NCI-H524 treated with DMSO at 0.1 percent for 48 hours (cell line): ENCODE measurements around the gene GPATCH4.
"Not testable (repeated sequence)": the region's sequence is repeated elsewhere in the genome, so short reads cannot be mapped to it uniquely, and the experiment has no call there.

ENCODE experiments used
- DNase-seq: peaks from one replicate; lab custom pipeline; 2025; lab: John Stamatoyannopoulos, UW

Gene GPATCH4

DNA sequence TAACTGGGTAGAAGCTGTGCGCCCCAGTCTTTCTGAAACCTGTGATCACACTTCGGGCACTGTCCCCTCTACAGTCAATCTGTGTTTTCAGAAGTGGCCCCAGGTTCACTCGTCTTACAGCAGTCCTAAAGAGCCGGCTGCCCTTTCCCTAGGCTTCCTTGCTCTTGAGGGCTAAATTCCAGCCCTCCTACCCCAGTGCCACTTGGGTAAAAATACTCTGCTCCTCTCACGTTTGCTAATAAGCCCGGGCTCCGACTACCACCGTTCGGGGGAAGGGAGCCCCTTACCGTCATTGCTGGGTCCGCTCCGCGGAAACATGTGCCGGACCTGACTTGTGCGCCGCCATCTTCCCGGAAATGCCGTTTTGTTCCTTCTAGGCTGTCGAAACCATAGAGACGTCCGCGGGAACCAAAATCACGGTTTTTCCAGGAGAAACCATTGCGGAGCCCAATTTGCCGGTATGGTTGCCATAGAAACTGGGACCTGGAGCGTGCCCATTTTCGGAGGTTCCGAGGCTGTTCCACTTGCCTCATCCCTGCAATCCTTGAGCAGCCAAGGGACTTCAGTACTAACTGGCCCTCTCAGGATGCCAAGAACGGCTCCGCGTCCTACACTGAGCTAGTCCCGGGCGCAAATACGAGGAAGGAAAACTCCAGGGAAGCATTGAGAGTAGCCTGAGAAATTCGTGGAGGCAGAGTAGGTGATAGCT, at the start of gene GPATCH4:
TSS of gene GPATCH4 (minus strand) at position 358 of the 709 bp plus-strand sequence.
- peak; percentile 57 for DNase-seq

DNA sequence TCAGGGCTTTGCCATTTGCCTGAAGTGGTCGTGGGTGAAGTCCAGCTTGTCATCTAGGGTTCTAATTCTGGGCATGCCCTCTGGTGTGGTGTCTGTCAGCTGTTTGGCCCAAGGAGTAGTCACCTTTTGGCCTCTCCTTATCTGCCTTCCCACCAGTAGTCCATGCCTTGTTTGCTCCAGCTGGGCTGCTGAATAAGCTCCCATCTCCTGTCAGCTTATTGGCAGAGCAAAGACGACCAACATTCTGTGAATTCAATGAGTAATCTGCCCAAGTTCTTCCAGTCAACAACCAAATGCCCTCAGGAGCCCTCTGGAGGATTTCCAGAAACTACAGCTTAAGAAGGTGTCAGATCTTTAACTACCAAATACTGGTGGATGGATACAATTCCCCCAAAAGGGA, 47.7 kb upstream of the GPATCH4 start:
- DNase-seq = no peak

DNA sequence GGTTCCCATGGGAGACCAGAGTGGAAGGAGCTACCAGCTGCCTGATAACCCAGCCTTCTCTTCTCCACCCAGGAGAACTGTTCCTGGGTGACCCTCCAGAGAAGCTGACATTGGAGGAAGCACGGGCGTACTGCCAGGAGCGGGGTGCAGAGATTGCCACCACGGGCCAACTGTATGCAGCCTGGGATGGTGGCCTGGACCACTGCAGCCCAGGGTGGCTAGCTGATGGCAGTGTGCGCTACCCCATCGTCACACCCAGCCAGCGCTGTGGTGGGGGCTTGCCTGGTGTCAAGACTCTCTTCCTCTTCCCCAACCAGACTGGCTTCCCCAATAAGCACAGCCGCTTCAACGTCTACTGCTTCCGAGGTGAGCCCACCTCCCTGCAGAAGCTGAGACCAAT, 47.2 kb upstream of the GPATCH4 start:
- DNase-seq = no peak

DNA sequence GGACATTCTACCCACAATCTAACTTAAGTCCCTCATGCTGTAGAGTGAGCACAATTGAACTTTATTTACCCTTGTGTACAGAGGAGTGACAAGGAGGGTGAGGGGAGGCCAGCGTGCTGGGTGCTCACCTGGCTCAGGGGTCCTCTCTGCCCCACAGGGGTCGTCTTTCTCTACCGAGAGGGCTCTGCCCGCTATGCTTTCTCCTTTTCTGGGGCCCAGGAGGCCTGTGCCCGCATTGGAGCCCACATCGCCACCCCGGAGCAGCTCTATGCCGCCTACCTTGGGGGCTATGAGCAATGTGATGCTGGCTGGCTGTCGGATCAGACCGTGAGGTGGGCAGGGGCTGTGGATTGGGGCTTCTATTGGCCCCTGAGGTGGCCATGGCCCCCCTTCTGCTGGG, 46.1 kb upstream of the GPATCH4 start:
- DNase-seq = no peak

DNA sequence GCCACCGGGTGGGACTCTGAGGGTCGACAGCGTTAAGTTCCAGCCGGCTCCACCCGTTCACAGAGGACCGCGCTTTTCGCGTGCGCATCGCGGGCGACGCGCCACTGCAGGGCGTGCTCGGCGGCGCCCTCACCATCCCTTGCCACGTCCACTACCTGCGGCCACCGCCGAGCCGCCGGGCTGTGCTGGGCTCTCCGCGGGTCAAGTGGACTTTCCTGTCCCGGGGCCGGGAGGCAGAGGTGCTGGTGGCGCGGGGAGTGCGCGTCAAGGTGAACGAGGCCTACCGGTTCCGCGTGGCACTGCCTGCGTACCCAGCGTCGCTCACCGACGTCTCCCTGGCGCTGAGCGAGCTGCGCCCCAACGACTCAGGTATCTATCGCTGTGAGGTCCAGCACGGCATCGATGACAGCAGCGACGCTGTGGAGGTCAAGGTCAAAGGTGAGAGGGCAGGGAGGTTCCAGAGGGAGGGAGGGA, 45.5 kb upstream of the GPATCH4 start:
- no peak for DNase-seq

DNA sequence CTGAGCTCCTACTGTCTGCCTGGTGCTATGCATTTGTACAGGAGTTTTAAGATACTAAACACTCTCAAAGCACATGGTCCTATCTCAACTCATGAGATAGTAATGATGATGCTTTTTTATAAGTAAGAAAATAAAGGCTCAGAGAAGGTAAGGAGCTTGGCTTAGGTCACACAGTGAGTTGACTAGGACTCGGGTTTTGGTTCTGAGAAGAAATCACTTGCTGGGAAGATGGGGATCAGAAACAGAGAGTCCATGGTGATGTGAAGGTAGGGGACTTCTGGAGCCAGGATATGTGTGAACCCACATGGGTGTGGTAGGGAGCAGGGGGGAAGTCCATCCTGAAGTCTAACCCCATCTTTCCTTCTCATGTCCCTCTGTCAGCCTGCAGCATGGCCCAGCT, 44.4 kb upstream of the GPATCH4 start:
- no peak for DNase-seq

DNA sequence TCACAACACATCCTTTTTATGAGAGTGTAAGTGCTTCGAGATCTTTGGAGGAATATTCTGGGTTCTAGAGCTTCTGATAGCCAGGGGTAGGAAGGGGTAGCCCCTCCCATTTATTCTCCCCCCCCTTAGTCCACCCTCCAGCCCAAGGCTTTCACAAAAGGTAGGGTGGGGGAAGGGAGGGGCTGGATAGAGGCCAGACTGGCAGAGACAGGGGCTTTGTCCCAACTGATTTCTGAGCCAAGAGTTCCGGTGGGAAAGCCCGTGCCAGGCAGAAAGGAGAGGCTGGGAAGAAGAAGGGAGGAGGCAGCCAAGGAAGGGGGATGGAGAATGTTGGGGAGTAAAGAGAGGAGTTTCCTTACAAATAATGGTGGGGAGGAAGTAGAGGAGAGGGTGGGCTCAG, 43.8 kb upstream of the GPATCH4 start:
- DNase-seq = no peak

DNA sequence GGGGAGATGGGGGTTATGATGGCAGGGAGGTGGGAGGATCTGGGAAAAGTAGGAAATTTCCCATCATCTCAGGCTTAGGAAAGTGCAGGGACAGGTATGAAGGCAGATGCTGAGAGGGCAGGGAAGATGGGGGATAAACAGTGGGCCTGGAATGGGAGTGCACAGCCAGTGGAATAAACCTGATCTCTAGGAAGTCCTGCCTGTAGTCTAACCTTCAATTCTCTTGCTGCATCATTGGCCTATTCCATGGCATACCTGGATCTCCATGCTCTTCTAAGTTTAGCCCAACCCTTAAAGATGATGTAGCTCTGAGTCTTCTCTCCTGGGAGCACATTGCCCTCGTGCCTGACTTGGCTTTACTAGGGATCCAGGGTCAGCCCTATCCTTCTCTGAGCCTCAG, 43.4 kb upstream of the GPATCH4 start:
- no peak for DNase-seq

DNA sequence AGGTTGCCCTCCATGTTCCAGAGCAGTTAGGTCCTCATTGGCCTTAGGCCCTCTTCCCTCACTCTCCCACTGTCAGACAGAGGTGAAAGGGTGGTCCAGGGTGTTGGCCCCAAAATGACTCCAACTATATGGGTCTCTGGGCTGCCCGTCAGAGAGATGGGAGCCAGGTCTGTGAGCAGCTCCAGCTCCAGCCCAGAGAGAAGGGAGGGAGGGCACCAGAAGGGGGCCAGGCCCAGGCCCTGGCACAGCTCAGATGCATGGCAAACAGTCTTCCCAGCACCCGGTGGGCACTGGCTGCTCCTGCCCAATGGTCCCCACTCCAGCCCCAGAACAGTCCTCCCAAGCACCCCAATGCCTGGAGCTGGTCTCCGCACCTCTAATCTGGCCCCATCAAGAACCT, 42.9 kb upstream of the GPATCH4 start:
- DNase-seq = no peak

DNA sequence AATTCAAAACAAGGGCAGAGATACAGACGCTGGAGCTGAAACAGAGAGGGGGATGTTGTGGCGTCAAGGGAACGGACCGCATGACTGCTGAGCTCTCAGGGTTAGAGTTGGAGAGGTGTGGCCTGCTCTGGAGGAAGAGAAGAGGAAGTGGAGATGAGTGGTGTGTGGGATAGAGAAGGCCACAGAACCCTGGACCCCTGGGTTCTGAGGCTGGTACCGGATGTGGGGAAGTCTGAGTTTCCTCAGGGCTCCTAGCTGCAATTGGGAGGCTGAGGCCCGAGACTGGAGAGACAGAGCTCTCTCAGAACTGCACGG, 42.5 kb upstream of the GPATCH4 start:
- no peak for DNase-seq

DNA sequence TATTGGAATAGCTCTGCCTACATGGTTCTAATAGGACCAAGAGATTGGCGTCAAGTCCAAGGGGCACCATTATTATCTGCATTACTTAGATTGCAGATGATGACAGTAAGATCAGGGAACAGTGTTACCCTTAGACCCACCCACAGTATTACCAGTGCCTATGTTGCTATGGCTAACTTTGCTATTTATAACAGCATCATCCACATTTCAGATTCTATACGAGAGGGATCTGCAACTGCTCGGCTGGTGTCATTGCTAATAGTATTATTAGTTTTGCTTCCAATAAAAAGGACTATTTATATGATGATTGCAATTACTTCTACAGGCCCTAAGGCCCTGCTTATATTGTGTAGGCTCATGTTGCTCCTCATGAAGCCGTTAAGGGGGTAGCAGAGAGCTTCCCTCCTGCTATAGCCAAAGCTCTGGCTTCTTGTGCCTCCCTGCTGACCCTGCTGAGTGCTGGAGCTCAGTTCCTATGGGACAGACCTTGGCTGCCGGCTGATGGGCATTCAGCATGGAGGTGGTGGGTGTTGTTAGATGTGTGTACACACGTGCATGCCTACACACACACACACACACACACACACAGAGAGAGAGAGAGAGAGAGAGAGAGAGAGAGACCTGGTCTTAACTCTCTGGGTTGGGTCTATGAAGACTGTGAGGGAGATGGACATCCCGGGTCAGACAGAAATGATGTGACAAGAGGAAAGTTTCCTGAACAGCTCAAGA, 41.9 kb upstream of the GPATCH4 start:
- DNase-seq = no peak

DNA sequence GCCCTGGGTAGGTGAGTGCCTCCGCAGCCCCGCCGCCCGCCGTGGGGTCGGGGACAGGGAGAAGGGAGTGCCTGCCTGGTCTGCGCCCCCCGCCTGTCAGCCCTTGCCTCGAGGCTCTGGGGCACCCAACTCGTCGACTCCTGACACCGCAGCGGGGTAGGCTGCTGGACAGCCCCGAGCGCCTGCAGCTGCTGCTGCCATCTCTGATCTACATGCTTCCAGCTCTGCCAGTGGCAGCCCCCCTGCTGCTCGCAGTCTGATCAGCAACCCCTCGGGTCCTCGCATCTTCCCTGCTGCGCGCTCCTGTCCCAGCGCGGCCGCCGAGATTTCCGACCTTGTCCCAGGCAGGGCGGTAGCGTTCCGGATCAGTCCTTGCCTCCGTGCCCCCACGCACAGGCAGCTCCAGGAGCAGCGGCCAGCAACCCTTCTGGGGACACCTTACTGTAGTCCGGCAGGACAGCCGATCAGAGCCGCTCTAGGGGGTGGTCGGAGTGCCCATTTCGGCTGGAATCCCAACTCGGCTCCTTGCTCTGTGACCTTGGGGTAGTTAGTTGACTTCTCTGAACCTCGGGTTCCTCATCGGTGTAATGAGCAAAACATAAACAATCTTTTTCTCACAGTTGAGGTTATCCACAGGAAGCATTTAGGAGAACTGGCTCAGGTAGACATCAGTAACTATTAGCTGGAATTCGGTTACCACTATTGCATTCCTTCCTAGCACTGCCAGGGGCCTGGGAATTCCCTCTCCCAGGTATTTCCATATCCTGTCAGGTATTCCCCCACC, 41.2 kb upstream of the GPATCH4 start:
- no peak for DNase-seq

DNA sequence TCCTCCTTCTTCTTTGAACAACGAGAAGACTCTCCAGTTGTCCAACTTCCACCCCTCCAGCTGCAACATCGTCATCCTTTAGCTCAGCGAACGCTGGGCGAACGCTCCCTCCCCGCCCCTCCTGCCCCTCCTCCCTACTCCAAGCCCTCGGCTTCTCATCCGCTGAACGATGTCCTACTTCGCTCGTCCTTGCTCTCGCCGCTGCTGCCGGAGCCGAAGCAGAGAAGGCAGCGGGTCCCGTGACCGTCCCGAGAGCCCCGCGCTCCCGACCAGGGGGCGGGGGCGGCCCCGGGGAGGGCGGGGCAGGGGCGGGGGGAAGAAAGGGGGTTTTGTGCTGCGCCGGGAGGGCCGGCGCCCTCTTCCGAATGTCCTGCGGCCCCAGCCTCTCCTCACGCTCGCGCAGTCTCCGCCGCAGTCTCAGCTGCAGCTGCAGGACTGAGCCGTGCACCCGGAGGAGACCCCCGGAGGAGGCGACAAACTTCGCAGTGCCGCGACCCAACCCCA, 40.5 kb upstream of the GPATCH4 start, which contains the start of gene BCAN:
TSS of gene BCAN (plus strand) at position 357 of the 504 bp plus-strand sequence. CDS start 3,938 bp downstream, outside the sequence.
- DNase-seq = no peak

DNA sequence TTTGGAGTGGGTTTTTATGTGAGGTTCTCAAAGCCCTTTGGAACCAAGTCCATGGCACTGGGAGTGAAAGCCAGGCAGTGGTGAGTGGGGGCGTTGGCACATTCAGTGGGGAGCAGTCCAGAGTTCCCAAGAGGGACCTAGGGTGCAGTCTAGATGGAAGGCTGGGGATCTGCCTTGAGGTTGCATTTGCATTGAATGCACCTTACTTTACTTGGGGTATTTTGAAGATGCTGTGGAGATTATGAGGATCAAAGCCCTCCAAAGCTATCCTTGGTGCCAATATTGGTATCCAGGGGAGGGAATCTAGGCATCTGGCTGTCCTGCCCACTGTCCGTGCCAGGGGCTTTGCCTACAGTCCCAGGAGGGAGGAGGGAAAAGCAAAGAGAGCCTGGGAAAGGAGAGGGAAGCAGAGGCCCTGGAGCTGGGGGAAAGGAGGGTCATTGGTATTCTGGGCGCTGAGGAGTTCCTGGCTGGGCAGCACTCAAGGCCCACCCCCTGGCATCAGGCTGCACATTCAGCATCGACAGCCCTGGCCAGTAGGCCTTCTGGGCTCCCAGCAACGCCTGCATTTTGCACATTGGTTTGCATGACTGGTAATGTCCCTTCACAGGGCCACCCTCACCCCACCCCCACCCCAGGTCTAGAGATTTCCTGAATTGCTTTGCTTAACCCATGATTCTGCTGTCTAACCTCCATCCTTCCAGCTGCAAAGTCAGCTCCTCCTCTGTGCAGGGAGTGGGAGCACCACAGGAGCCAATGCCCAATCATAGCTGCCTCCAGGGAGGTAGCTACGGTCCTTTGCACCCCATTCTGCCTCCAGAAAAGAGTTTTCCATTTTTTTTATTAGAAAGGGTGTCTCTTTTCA, 39.8 kb upstream of the GPATCH4 start:
- no peak for DNase-seq

DNA sequence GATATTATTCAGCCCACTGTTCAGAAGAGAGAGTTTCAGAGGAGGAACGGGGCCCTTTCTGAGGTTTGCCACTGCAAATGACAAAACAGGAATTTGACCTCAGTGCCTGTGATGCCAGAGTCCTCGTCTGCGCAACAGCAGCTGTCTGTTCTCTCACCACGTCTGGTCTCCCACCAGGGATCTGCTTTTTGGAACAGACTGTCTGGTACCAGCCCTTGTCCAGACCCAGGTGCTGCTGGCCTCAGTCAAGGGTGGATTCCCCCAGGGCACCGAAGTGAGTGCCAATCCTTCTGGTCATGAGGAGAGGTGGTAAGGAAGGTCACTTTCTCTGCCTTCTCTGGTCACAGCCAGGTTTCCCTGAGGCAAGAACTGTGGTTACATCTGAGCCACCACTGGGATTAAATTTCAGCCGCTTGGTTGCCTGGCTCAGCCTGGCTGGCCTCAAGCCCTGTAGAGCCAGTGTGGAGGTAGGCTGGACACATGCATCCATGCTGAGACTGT, 38.4 kb upstream of the GPATCH4 start:
- DNase-seq = no peak

DNA sequence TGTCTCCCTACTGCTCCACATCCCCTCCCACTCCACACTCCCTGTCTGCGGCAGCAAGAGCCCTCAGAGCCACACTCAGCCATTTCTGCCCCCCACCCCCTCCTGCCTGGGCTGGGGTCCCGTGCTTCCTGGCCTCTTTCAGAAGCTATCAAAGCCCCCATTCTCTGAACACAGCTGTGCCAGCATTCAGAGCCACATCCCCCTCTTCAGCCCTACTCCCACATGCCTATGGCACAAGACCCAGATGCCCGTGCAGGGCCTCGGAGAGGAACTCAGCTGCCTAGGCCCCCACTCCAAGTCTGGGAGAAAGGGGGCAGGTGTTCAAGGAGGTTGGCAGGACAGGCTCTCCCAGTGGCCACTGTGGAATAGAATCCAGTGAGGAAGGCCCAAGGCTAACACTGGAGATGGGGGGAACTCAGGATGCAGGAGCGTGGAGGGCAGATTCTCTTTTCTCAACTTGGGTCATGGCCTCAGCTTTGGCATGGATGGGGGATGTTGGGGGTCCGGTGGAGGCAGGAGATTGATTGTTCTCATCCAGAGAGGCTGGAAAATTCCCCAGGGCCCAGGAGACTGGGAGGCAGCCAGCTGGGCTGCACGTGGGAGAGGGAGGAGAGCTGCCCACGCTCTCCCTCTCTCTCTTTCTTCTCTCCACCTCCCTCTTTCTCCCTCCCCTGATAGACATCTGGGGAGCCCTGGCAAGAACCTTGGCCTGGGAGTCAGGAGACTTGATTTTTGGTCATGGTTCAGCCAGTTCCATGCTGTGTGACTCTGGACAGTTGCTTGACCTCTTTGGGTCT, 37.1 kb upstream of the GPATCH4 start:
- no peak for DNase-seq

DNA sequence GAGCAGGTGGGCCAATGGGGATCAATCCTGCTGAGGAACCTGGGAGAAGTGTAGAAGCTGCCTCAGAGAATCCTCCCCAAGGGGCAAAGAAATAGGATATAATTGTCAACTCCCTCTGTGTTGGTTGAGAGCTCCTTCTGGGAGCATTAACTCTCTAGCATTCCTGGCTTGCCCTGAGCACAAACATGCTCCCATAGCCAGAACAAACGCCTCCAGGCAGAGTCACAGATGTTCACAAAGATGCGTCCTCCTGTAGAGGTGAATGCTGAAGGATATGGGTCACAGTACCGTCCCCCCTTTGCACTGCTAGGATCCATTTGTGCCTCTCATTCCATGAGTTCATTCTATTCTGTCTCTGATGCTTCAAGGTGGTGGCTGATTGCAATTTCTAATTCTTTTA, 31.1 kb upstream of the GPATCH4 start:
- DNase-seq = no peak

DNA sequence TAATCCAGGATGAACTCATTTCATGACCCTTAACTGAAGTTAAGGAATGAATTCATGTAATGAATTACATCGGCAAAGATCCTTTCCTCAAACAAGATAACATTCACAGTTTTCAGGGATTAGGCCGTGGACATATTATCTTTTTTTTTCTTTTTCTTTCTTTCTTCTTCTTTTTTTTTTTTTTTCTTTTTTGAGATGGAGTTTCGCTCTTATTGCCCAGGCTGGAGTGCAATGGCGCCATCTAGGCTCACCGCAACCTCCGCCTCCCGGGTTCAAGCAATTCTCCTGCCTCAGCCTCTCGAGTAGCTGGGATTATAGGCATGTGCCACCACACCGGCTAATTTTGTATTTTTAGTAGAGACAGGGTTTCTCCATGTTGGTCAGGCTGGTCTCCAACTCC, 29.9 kb upstream of the GPATCH4 start:
- not testable (repeated sequence) for DNase-seq

DNA sequence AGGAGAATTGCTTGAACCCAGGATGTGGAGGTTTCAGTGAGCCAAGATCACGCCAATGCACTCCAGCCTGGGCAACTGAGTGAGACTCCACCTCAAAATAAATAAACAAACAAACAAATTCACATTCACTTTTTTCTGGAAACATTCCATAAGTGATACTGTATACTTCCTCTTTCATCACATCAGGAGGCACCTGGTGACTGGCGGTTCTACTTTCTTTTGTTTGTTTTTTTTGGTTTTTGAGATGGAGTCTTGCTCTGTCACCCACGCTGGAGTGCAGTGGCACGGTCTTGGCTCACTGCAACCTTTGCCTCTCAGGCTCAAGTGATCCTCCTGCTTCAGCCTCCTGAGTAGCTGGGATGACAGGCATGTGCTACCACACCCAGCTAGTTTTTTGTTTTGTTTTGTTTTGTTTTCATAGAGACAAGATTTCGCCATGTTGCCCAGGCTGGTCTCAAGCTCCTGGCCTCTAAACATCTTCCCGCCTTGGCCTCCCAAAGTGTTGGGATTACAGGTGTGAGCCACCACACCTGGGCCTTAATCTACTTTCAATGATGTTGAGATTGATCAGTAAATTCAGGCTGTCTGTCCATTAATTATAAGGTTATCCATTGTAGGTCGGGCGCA, 28.7 kb upstream of the GPATCH4 start:
- no peak for DNase-seq

DNA sequence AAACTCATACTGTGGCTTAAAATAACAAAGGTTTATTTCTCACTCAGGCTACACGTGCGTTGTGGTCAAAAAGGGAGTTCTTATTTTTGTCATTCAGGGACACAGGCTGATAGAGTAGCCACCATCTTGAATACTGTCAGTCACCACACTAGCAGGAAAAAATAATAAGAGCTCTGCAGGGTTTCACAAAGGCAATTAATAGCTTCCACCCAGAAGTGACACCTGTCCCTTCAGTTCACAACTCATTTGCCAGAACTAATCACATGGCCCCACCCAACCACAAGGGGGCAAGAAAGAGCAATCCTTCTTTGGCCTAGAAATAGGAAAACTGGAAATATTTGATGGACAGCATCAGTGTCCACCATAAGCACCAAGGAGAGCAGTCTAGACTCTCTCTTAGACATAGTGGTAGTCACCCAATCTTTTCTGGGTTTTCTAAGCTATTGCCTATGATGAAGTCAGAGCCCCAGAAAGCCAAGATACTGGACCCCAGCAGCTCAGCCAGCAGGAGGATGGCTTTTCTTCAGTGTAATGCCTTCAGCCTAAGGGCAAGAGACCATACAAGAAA, 26.1 kb upstream of the GPATCH4 start:
- peak; percentile 28 for DNase-seq
